Activated CD4-positive, alpha-beta T cell treated with anti-CD3 and anti-CD28 coated beads, Interleukin-2, Interleukin-6, amounts not matched to agents 100 ng/mL and 50 ng/mL, durations not matched to agents 16 hours and 8 hours (primary cell): ENCODE measurements around the gene TBC1D5.

ENCODE experiments used
- DNase-seq: peaks from one replicate; pipeline ENCODE4 v3.0.0-alpha.2; 2020

Gene TBC1D5

GRCh38 chr3:17278006-17278405, 464.4 kb downstream of the TBC1D5 start:
- DNase-seq = no peak

- no peak for DNase-seq
Measured at GRCh38 chr3:17266846-17267245, 475.6 kb downstream of the TBC1D5 start.

GRCh38 chr3:17261627-17262369, 480.6 kb downstream of the TBC1D5 start:
- DNase-seq = no peak

- DNase-seq = no peak
Measured at GRCh38 chr3:17260257-17260656, 482.2 kb downstream of the TBC1D5 start.

GRCh38 chr3:17259685-17260084, 482.7 kb downstream of the TBC1D5 start:
- DNase-seq = no peak

- DNase-seq = peak; percentile 50
Measured at GRCh38 chr3:17258823-17259436, 483.5 kb downstream of the TBC1D5 start.

GRCh38 chr3:17257269-17257668, 485.2 kb downstream of the TBC1D5 start:
- DNase-seq = no peak

GRCh38 chr3:17243621-17244020, 498.8 kb downstream of the TBC1D5 start:
- no peak for DNase-seq

GRCh38 chr3:17239417-17239816, 503.0 kb downstream of the TBC1D5 start:
- no peak for DNase-seq

GRCh38 chr3:17238023-17238422, 504.4 kb downstream of the TBC1D5 start:
- DNase-seq = no peak

- no peak for DNase-seq
Measured at GRCh38 chr3:17235310-17235709, 507.1 kb downstream of the TBC1D5 start.

- DNase-seq = no peak
Measured at GRCh38 chr3:17234382-17234781, 508.0 kb downstream of the TBC1D5 start.

- peak; percentile 70 for DNase-seq
Measured at GRCh38 chr3:17233398-17233800, 509.0 kb downstream of the TBC1D5 start.

GRCh38 chr3:17232442-17232841, 510.0 kb downstream of the TBC1D5 start:
- DNase-seq = no peak

GRCh38 chr3:17231537-17232261, 510.7 kb downstream of the TBC1D5 start:
- no peak for DNase-seq

- DNase-seq = no peak
Measured at GRCh38 chr3:17227472-17227871, 515.0 kb downstream of the TBC1D5 start.

- DNase-seq = no peak
Measured at GRCh38 chr3:17221529-17221928, 520.9 kb downstream of the TBC1D5 start.

- DNase-seq = no peak
Measured at GRCh38 chr3:17219593-17219992, 522.8 kb downstream of the TBC1D5 start.

GRCh38 chr3:17218587-17218986, 523.8 kb downstream of the TBC1D5 start:
- no peak for DNase-seq

GRCh38 chr3:17217588-17217987, 524.8 kb downstream of the TBC1D5 start:
- DNase-seq = no peak

GRCh38 chr3:17213102-17213501, 529.3 kb downstream of the TBC1D5 start:
- no peak for DNase-seq

- no peak for DNase-seq
Measured at GRCh38 chr3:17207979-17208378, 534.5 kb downstream of the TBC1D5 start.

GRCh38 chr3:17207019-17207418, 535.4 kb downstream of the TBC1D5 start:
- no peak for DNase-seq

GRCh38 chr3:17204049-17204650, 538.3 kb downstream of the TBC1D5 start:
- no peak for DNase-seq
